ENCODE data around the gene PLA2G2F.
A peak's percentile ranks its signal among the peaks of the same experiment; 100 is the strongest.
"Not testable (repeated sequence)": the region's sequence is repeated elsewhere in the genome, so short reads cannot be mapped to it uniquely, and the experiment has no call there.

PLA2G2F gene

GRCh38 chr1:20115479-20115878, 23.6 kb upstream of the PLA2G2F start:
- DNase-seq, result no peak

- no peak for DNase-seq
Measured at GRCh38 chr1:20115916-20116315, 23.2 kb upstream of the PLA2G2F start.

- no peak for DNase-seq
Measured at GRCh38 chr1:20117236-20117635, 21.9 kb upstream of the PLA2G2F start.

GRCh38 chr1:20119347-20119746, 19.8 kb upstream of the PLA2G2F start, which contains the start of gene PLA2G2D:
PLA2G2D (minus strand) TSS chr1:20119536; CDS start chr1:20119498, 38 bp downstream.
- DNase-seq, result no peak

- DNase-seq, result no peak
Measured at GRCh38 chr1:20120796-20121195, 18.3 kb upstream of the PLA2G2F start.

- DNase-seq, result no peak
Measured at GRCh38 chr1:20123722-20124455, 15.2 kb upstream of the PLA2G2F start.

GRCh38 chr1:20124456-20125057, 14.6 kb upstream of the PLA2G2F start:
- DNase-seq, result no peak

- DNase-seq, result no peak
Measured at GRCh38 chr1:20125100-20125499, 14.0 kb upstream of the PLA2G2F start.

- DNase-seq, result no peak
Measured at GRCh38 chr1:20126041-20126805, 12.9 kb upstream of the PLA2G2F start.

GRCh38 chr1:20126806-20127440, 12.2 kb upstream of the PLA2G2F start:
- DNase-seq, result no peak

- DNase-seq, result not testable (repeated sequence)
Measured at GRCh38 chr1:20130518-20130917, 8.6 kb upstream of the PLA2G2F start.

GRCh38 chr1:20134995-20135394, 4.1 kb upstream of the PLA2G2F start:
- DNase-seq, result no peak

- no peak for DNase-seq
Measured at GRCh38 chr1:20136249-20136648, 2.9 kb upstream of the PLA2G2F start.

- peak; percentile 41 for DNase-seq
Measured at GRCh38 chr1:20137055-20137454, 2.1 kb upstream of the PLA2G2F start.

- no peak for DNase-seq
Measured at GRCh38 chr1:20137604-20138003, 1.5 kb upstream of the PLA2G2F start.

GRCh38 chr1:20138346-20138745, 777 bp upstream of the PLA2G2F start:
- DNase-seq, result no peak

GRCh38 chr1:20139776-20140612, 871 bp downstream of the PLA2G2F start:
- no peak for DNase-seq

- no peak for DNase-seq
Measured at GRCh38 chr1:20141001-20141400, 1.9 kb downstream of the PLA2G2F start.

GRCh38 chr1:20141466-20141865, 2.3 kb downstream of the PLA2G2F start:
- no peak for DNase-seq

- DNase-seq, result no peak
Measured at GRCh38 chr1:20142001-20142710, 3.0 kb downstream of the PLA2G2F start.

GRCh38 chr1:20143318-20143717, 4.2 kb downstream of the PLA2G2F start:
- no peak for DNase-seq
